K562 (cell line): ENCODE measurements around the gene DYRK1A. TPM values are rescaled to one million over a fixed set of nuclear protein-coding genes. Genes with fewer than 3 reads are reported as not detected.
A peak's percentile ranks its signal among the peaks of the same experiment; 100 is the strongest.

Source experiments
- BMI1 ChIP-seq: fragments of 150-350 bp; IDR thresholded peaks from 2 replicates; pipeline ENCODE4 v1.6.1; 2014; ENCODE audit warnings: low read length
- LCOR ChIP-seq: sonication (generic); formaldehyde crosslinking; IDR thresholded peaks from 2 replicates; pipeline ENCODE4 v1.8.0; 2022; ENCODE audit warnings: mild to moderate bottlenecking, missing genetic modification reagents
- NR2C1 ChIP-seq, 2 experiments: fragments of 450-650 bp; IDR thresholded peaks; 2 replicates each; pipeline ENCODE4 v1.6.1; 2017; ENCODE audit warnings: mild to moderate bottlenecking in 2 of 2, antibody characterized with exemption in 1 of 2, inconsistent platforms in 1 of 2, missing compliant biosample characterization in 1 of 2, missing genetic modification characterization in 1 of 2
- SMARCC2 ChIP-seq: fragments of 450-650 bp; IDR thresholded peaks from 2 replicates; pipeline ENCODE4 v1.6.1; 2017; ENCODE audit warnings: antibody characterized with exemption, moderate library complexity, mild to moderate bottlenecking, low read depth
- polyA plus RNA-seq, 8 experiments: library from polyadenylated mRNA; depleted of rRNA in 4 of 8; stranded (reverse) in 5 of 8; unstranded in 3 of 8; fragments of >200 nt; fragmentation: Nextera tagmentation in 2 of 8; fragmentation: Illumina TruSeq in 1 of 8; extraction: Ambion mirVana in 2 of 8; extraction: Trizol in 1 of 8; gene quantifications; 2 replicates each; pipeline versions ENCODE4 v1.2.1 to v1.2.3, GENCODE V29; 2011 to 2014; ENCODE audit warnings: inconsistent platforms in 1 of 8, missing spikeins in 1 of 8
- total RNA-seq, 7 experiments: library from RNA; depleted of rRNA in 6 of 7; stranded (reverse); fragments of >200 nt in 6 of 7; fragmentation: Illumina TruSeq in 2 of 7; extraction: Trizol in 2 of 7; gene quantifications; 2 replicates each; pipeline versions ENCODE4 v1.2.1 to v1.2.3, GENCODE V29; 2011 to 2021; ENCODE audit warnings: low replicate concordance in 1 of 7
- TF ChIP-seq, protein P1 (sequence below), 2 experiments: fragments of 450-650 bp; conservative IDR thresholded peaks; 2 replicates each; pipeline ENCODE4 v1.6.1; 2017; ENCODE audit warnings: mild to moderate bottlenecking in 2 of 2, moderate library complexity in 2 of 2
- TF ChIP-seq, protein P2 (sequence below): fragments of 450-650 bp; conservative IDR thresholded peaks from 2 replicates; pipeline ENCODE4 v1.6.1; 2016; ENCODE audit warnings: missing genetic modification characterization, low read depth, mild to moderate bottlenecking, missing compliant biosample characterization, moderate library complexity
- TF ChIP-seq, protein P3 (sequence below): fragments of 450-650 bp; IDR thresholded peaks from 2 replicates; pipeline ENCODE4 v1.6.1; 2014; ENCODE audit warnings: low read depth, mild to moderate bottlenecking, moderate library complexity, borderline replicate concordance
- TF ChIP-seq, protein P4 (sequence below): fragments of 450-650 bp; IDR thresholded peaks from 2 replicates; pipeline ENCODE4 v1.6.1; 2016

Gene DYRK1A
- total and polyA plus RNA-seq, 9 of the 15 experiments (the other 6 are each of a cell fraction or from before 2014, with no cell fraction given): 3.7 to 64.8 (median 42.3) TPM

DNA sequence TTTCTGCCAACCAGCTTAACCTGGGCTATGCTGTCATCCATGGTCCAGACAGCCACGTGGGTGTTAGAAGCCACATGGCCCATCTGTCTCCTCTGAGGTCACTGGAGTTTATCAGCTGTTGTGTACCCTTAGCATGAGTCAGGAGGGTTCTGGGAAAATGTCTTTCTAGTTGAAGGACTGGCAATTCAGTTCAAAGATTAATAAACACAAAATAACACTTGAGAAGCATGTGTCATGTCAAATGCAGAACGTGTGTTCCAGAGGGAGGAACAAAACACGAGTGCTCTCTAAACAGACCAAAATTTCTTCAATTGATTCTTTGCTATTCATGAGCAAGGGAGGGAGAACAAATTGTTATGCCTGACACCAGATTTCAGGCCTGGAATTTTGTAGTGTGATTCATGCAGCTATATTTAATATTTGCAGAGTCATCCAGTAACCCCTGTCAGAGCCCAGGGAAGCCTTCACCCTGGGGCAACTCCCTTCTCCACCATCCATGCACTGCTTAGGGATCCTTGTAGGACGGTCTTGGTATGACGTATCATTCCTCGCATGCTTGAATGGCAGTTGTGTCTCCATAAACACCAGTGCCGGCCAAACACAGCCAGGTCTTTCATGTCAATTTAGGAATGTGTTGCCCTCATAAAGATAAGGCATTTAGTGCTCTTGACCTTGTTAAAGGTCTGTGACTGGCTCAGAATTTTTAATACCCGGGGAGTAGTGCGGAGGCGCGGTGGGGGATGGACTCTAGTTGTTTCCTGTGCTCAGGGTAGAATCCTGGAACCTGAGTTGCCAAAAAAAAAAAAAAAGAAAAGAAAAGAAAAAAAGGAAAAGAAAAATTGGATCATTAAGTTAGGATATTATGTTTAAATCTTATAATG lies 27.7 kb upstream of the DYRK1A start (continued):
- TF ChIP-seq, protein P1, sequence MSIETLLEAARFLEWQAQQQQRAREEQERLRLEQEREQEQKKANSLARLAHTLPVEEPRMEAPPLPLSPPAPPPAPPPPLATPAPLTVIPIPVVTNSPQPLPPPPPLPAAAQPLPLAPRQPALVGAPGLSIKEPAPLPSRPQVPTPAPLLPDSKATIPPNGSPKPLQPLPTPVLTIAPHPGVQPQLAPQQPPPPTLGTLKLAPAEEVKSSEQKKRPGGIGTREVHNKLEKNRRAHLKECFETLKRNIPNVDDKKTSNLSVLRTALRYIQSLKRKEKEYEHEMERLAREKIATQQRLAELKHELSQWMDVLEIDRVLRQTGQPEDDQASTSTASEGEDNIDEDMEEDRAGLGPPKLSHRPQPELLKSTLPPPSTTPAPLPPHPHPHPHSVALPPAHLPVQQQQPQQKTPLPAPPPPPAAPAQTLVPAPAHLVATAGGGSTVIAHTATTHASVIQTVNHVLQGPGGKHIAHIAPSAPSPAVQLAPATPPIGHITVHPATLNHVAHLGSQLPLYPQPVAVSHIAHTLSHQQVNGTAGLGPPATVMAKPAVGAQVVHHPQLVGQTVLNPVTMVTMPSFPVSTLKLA (conservative IDR thresholded peaks at IDR 0.05): peak; percentile 60 to 88; a peak in 3 of 4 replicates
- TF ChIP-seq, protein P2, sequence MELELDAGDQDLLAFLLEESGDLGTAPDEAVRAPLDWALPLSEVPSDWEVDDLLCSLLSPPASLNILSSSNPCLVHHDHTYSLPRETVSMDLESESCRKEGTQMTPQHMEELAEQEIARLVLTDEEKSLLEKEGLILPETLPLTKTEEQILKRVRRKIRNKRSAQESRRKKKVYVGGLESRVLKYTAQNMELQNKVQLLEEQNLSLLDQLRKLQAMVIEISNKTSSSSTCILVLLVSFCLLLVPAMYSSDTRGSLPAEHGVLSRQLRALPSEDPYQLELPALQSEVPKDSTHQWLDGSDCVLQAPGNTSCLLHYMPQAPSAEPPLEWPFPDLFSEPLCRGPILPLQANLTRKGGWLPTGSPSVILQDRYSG: peak; percentile 64; the same call in 1 of the 2 replicates
- TF ChIP-seq SMARCC2 (peak; percentile 66; the same call in 1 of the 2 replicates), LCOR (CRISPR knock-in tag) (peak; percentile 69; the same call in 1 of the 2 replicates), BMI1 (no peak), NR2C1 (IDR thresholded peaks at IDR 0.05) (0 out of 2 replicates have a peak, but pooled peaks have one; percentile 39), NR2C1 (tag; IDR thresholded peaks at IDR 0.05) (peak; percentile 84)
- TF ChIP-seq, protein P3, sequence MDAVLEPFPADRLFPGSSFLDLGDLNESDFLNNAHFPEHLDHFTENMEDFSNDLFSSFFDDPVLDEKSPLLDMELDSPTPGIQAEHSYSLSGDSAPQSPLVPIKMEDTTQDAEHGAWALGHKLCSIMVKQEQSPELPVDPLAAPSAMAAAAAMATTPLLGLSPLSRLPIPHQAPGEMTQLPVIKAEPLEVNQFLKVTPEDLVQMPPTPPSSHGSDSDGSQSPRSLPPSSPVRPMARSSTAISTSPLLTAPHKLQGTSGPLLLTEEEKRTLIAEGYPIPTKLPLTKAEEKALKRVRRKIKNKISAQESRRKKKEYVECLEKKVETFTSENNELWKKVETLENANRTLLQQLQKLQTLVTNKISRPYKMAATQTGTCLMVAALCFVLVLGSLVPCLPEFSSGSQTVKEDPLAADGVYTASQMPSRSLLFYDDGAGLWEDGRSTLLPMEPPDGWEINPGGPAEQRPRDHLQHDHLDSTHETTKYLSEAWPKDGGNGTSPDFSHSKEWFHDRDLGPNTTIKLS: peak; percentile 81; the same call in 1 of the 2 replicates
- TF ChIP-seq, protein P4, sequence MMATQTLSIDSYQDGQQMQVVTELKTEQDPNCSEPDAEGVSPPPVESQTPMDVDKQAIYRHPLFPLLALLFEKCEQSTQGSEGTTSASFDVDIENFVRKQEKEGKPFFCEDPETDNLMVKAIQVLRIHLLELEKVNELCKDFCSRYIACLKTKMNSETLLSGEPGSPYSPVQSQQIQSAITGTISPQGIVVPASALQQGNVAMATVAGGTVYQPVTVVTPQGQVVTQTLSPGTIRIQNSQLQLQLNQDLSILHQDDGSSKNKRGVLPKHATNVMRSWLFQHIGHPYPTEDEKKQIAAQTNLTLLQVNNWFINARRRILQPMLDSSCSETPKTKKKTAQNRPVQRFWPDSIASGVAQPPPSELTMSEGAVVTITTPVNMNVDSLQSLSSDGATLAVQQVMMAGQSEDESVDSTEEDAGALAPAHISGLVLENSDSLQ: peak; percentile 90
